Transverse colon (tissue), 4 donors: Measurements from ENCODE around the gene MYO1A. TPM values are rescaled to one million over a fixed set of nuclear protein-coding genes. Genes with fewer than 3 reads are reported as not detected.
"Not testable (repeated sequence)": the region's sequence is repeated elsewhere in the genome, so short reads cannot be mapped to it uniquely, and the experiment has no call there.

Experiments
- DNase-seq: peaks from one replicate; pipeline ENCODE4 v3.0.0-alpha.2; 2019
- H3K27ac ChIP-seq, 4 donors: fragments of 200-600 bp; sonication (generic); 2 replicates each; pipeline ENCODE4 v1.5.1; 2016 to 2018; ENCODE audit warnings: inconsistent platforms in 4 of 4
- H3K27me3 ChIP-seq: fragments of 200-600 bp; sonication (generic); 2 replicates; pipeline ENCODE4 v1.5.1; 2017; ENCODE audit warnings: inconsistent platforms
- H3K36me3 ChIP-seq, 4 donors: fragments of 200-600 bp; sonication (generic); 2 replicates each; pipeline ENCODE4 v1.5.1; 2017 to 2019; ENCODE audit warnings: inconsistent platforms in 4 of 4
- H3K4me1 ChIP-seq, 4 donors: fragments of 200-600 bp; sonication (generic); 2 replicates each; pipeline ENCODE4 v1.5.1; 2017 to 2020; ENCODE audit warnings: inconsistent platforms in 4 of 4
- H3K4me3 ChIP-seq, 4 donors: fragments of 200-600 bp; sonication (generic); 1 replicate in 1 of 4; 2 replicates in 3 of 4; pipeline versions ENCODE4 v1.5.1 to v1.6.1; 2017 to 2019; ENCODE audit warnings: inconsistent platforms in 4 of 4
- H3K9me3 ChIP-seq, 2 donors: fragments of 200-600 bp; sonication (generic); 2 replicates each; pipeline ENCODE4 v1.5.1; 2017 to 2019; ENCODE audit warnings: inconsistent platforms in 2 of 2
- EP300 ChIP-seq: sonication (generic); formaldehyde crosslinking; IDR thresholded peaks from one replicate; pipeline ENCODE4 v1.6.1; 2017; ENCODE audit warnings: antibody characterized with exemption, low read depth
- POLR2A ChIP-seq: fragments of 450-650 bp; IDR thresholded peaks from one replicate; pipeline ENCODE4 v1.6.1; 2016; ENCODE audit warnings: antibody characterized with exemption, mild to moderate bottlenecking, moderate library complexity
- POLR2AphosphoS5 ChIP-seq, 3 donors: sonication (generic); formaldehyde crosslinking; IDR thresholded peaks; one replicate each; pipeline ENCODE4 v1.6.1; 2016; ENCODE audit warnings: antibody characterized with exemption in 3 of 3
- WGBS, 2 donors: methylation state at CpG; one replicate each; pipeline ENCODE4 v1.1.5; 2018; ENCODE audit warnings: low coverage in 1 of 2; 5-methylcytosine and 5-hydroxymethylcytosine counted together
- in situ Hi-C, 4 donors: fragments of 200-750 bp; cut with MboI; loops; one replicate each; pipeline versions ENCODE4 v1.15.0 to v1.15.1; 2017; ENCODE audit warnings: low sequenced_read_pairs in 3 of 4, low pct_ligation_motif_present in 1 of 4, low pct_unique_long_range_greater_than_20kb in 1 of 4
- intact Hi-C: fragments of 100-400 bp; cut with DNase I; formaldehyde crosslinking; loops from one replicate; pipeline ENCODE4 v1.15.1; 2023; ENCODE audit warnings: low total_unique reads
- total RNA-seq, 4 donors: library from RNA; depleted of rRNA; stranded (reverse); fragments of >200 nt; gene quantifications; one replicate each; pipeline ENCODE4 v1.1.0, GENCODE V29; 2016
- TF ChIP-seq, protein P1 (sequence below), 5 experiments: fragments of 200-600 bp in 3 of 5; fragments of 450-650 bp in 2 of 5; sonication (generic) in 3 of 5; IDR thresholded peaks; 1 replicate in 2 of 5; 2 replicates in 3 of 5; pipeline ENCODE4 v1.5.1; 2016 to 2017; ENCODE audit warnings: antibody characterized with exemption in 5 of 5, inconsistent platforms in 3 of 5, mild to moderate bottlenecking in 2 of 5, moderate library complexity in 1 of 5

Gene MYO1A
- total RNA-seq, 4 donors from 2014 or later, result 118 to 234 (median 184) TPM

- Histone ChIP-seq H3K9me3 (no peaks in the 10 kb centered on the region), H3K4me3 (no peak overlapping the region), H3K4me1 (peaks cover 0 to 12% (median 5%) of the 10 kb centered on the region in 4 donors), H3K36me3 (no peaks in the 10 kb centered on the region), H3K27ac (no peak overlapping the region), H3K27me3 (no peaks in the 10 kb centered on the region)
- TF ChIP-seq, protein P1, sequence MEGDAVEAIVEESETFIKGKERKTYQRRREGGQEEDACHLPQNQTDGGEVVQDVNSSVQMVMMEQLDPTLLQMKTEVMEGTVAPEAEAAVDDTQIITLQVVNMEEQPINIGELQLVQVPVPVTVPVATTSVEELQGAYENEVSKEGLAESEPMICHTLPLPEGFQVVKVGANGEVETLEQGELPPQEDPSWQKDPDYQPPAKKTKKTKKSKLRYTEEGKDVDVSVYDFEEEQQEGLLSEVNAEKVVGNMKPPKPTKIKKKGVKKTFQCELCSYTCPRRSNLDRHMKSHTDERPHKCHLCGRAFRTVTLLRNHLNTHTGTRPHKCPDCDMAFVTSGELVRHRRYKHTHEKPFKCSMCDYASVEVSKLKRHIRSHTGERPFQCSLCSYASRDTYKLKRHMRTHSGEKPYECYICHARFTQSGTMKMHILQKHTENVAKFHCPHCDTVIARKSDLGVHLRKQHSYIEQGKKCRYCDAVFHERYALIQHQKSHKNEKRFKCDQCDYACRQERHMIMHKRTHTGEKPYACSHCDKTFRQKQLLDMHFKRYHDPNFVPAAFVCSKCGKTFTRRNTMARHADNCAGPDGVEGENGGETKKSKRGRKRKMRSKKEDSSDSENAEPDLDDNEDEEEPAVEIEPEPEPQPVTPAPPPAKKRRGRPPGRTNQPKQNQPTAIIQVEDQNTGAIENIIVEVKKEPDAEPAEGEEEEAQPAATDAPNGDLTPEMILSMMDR (IDR thresholded peaks at IDR 0.05), result no peak
- TF ChIP-seq EP300 (no peak), POLR2A (no peak), POLR2AphosphoS5 (IDR thresholded peaks at IDR 0.05) (no peak)
- 72 to 89% methylated on average over 2 to 9 of the region's 9 CpGs for WGBS, 2 donors
- DNase-seq, result no peak
- in situ Hi-C loops, result loop anchor here in 1 of 4 donors (10.0 kb wide), 1 partner anchor 155 kb away; no protein-coding TSS in a partner anchor
- intact Hi-C loops, result no loop called here
Measured at GRCh38 chr12:57019983-57020719, 29.8 kb downstream of the MYO1A start.

GRCh38 chr12:57018906-57019305, 31.0 kb downstream of the MYO1A start:
- H3K4me1 ChIP-seq, result peaks cover 0 to 12% (median 5%) of the 10 kb centered on the region in 4 donors
- no peaks in the 10 kb centered on the region for H3K36me3 ChIP-seq
- H3K27me3 ChIP-seq, result no peaks in the 10 kb centered on the region
- no peaks in the 10 kb centered on the region for H3K9me3 ChIP-seq
- in situ Hi-C loops (loop anchor here in 1 of 4 donors (10.0 kb wide), 1 partner anchor 156 kb away; no protein-coding TSS in a partner anchor), intact Hi-C loops (no loop called here)
- DNase-seq, result no peak
- 80% methylated on average over 1 of the region's 1 CpG; no CpG with 5 or more reads in 1 of the 2 donors for WGBS, 2 donors
- TF ChIP-seq, protein P1 (IDR thresholded peaks at IDR 0.05), result no peak
- TF ChIP-seq EP300, result no peak
- TF ChIP-seq POLR2A, result no peak
- no peak for TF ChIP-seq POLR2AphosphoS5 (IDR thresholded peaks at IDR 0.05)
- H3K27ac ChIP-seq, result peak overlapping the region in 2 of 4 donors; percentile 0 to 2
- H3K4me3 ChIP-seq, result no peak overlapping the region

DNA sequence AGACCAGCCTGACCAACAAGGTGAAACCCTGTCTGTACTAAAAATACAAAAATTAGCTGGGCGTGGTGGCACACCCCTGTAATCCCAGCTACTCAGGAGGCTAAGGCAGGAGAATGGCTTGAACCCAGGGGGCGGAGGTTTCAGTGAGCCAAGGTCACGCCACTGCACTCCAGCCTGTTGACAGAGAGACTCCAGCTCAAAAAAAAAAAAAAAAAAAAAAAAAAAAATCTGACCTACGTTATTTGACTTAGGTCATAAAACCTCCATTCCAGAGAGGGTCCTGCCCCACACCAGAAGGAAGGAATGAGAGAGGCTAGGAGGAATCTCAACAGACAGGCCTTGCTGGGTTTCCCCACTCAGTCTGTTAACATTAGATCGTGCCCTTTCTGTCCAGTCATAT, 31.6 kb downstream of the MYO1A start:
- H3K36me3 ChIP-seq, H3K9me3 ChIP-seq, H3K27me3 ChIP-seq, H3K27ac ChIP-seq, DNase-seq, H3K4me3 ChIP-seq, intact Hi-C loops: not testable (repeated sequence)
- in situ Hi-C loops, result loop anchor here in 1 of 4 donors (10.0 kb wide), 1 partner anchor 156 kb away; no protein-coding TSS in a partner anchor
- 20 to 58% methylated on average over 2 to 5 of the region's 5 CpGs for WGBS, 2 donors
- H3K4me1 ChIP-seq, result peaks cover 0 to 12% (median 4%) of the 10 kb centered on the region in 4 donors

DNA sequence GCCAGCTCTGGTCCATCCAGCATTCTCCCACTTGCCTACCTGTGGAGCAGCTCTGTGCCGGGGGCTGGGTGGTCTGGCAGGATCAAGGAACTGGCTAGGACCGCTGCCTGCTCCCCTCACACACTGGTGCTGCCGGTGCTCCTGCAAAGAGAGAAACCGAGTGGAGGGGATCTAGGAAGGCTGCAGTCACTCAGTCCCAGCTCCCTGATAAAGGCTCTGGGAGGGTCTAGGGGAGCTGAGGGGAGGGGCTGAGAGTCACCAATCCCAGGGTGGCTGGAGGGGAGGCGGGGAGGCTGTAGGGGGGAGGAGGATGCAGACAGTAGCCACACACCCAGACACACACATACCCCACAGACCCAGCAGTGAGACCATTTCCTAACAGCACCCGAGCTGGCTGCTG, 33.6 kb downstream of the MYO1A start, which contains the start of gene TAC3:
Gene TAC3, minus strand, starts transcription at position 182 of the 400 bp plus-strand sequence. CDS start 732 bp downstream, outside the sequence.
- Histone ChIP-seq H3K36me3 (no peaks in the 10 kb centered on the region), H3K27me3 (no peaks in the 10 kb centered on the region), H3K4me3 (no peak within 1 kb of the TSS), H3K4me1 (peaks cover 0 to 12% (median 4%) of the 10 kb centered on the region in 4 donors), H3K27ac (no peak within 1 kb of the TSS), H3K9me3 (no peaks in the 10 kb centered on the region)
- no peak for DNase-seq
- in situ Hi-C loops, result loop anchor here in 1 of 4 donors (10.0 kb wide), 1 partner anchor 158 kb away; no protein-coding TSS in a partner anchor
- WGBS, 2 donors, result 65% methylated on average over 6 of the region's 6 CpGs; no CpG with 5 or more reads in 1 of the 2 donors
- intact Hi-C loops, result no loop called here
- no peak for TF ChIP-seq POLR2AphosphoS5 (IDR thresholded peaks at IDR 0.05)
- no peak for TF ChIP-seq POLR2A
- no peak for TF ChIP-seq EP300
- TF ChIP-seq, protein P1 (IDR thresholded peaks at IDR 0.05), result no peak
